ENCODE data around the gene STUM.

GRCh38 chr1:226625832-226626576 lies 77.4 kb downstream of the STUM start:
- TF ChIP-seq CBX5 (IDR thresholded peaks at IDR 0.05; ENCODE audit: low read depth, low read length) = no peak
- no peak for TF ChIP-seq RXRA (IDR thresholded peaks at IDR 0.05; ENCODE audit: insufficient read depth, low read depth, low read length)
- no peak for TF ChIP-seq CTCF (IDR thresholded peaks at IDR 0.05; ENCODE audit: control extremely low read depth in 1 of 3, insufficient read depth in 1 of 3, low read depth in 1 of 3, low read length in 3 of 3)
- TF ChIP-seq EP300 (IDR thresholded peaks at IDR 0.05; ENCODE audit: borderline replicate concordance in 1 of 2, low read depth in 2 of 2, low read length in 2 of 2) = no peak
- TF ChIP-seq POLR2A (IDR thresholded peaks at IDR 0.05; ENCODE audit: control extremely low read depth in 1 of 2, low read depth in 2 of 2, low read length in 2 of 2) = no peak
- TF ChIP-seq EZH2 (IDR thresholded peaks at IDR 0.05; ENCODE audit: low read depth, low read length, severe bottlenecking) = no peak
- no peak for TF ChIP-seq EGR1 (IDR thresholded peaks at IDR 0.05; ENCODE audit: borderline replicate concordance, low read depth, low read length)
- no peak for TF ChIP-seq KDM5A (IDR thresholded peaks at IDR 0.05; ENCODE audit: low read length)
- TF ChIP-seq RFX5 (IDR thresholded peaks at IDR 0.05; ENCODE audit: borderline replicate concordance, low read depth, low read length) = no peak
- no peak for TF ChIP-seq CHD1 (IDR thresholded peaks at IDR 0.05; ENCODE audit: low read depth, low read length)

All from H1 (cell line).